Stimulated activated CD4-positive, alpha-beta T cell treated with anti-CD3 and anti-CD28 coated beads, Interleukin-2, amount 100 ng/mL, for 4 hours (primary cell): ENCODE measurements around the gene GLOD4.
"Not testable (repeated sequence)": the region's sequence is repeated elsewhere in the genome, so short reads cannot be mapped to it uniquely, and the experiment has no call there.

Source experiments
- DNase-seq: peaks from one replicate; pipeline ENCODE4 v3.0.0-alpha.2; 2020; ENCODE audit warnings: low read depth

GLOD4 gene

GRCh38 chr17:781805-782731 lies at the start of gene GLOD4, which contains the start of gene MRM3:
TSS of gene GLOD4 (minus strand) at chr17:782280. CDS start at chr17:782255, 25 bp downstream.
TSS of gene MRM3 (plus strand) at chr17:782353. CDS start at chr17:782379, 26 bp downstream.
- DNase-seq = peak; percentile 91

GRCh38 chr17:830950-831349 lies 48.9 kb upstream of the GLOD4 start:
- DNase-seq = no peak

GRCh38 chr17:830381-830780 lies 48.3 kb upstream of the GLOD4 start:
- DNase-seq = no peak

- DNase-seq = not testable (repeated sequence)
Measured at GRCh38 chr17:829614-830013, 47.5 kb upstream of the GLOD4 start.

- DNase-seq = no peak
Measured at GRCh38 chr17:828761-829160, 46.7 kb upstream of the GLOD4 start.

GRCh38 chr17:826778-827177 lies 44.7 kb upstream of the GLOD4 start:
- DNase-seq = no peak

- no peak for DNase-seq
Measured at GRCh38 chr17:825216-825615, 43.1 kb upstream of the GLOD4 start.

- no peak for DNase-seq
Measured at GRCh38 chr17:824378-824777, 42.3 kb upstream of the GLOD4 start.

GRCh38 chr17:823501-823902 lies 41.4 kb upstream of the GLOD4 start:
- no peak for DNase-seq

GRCh38 chr17:819251-819650 lies 37.2 kb upstream of the GLOD4 start:
- no peak for DNase-seq

- no peak for DNase-seq
Measured at GRCh38 chr17:814371-814770, 32.3 kb upstream of the GLOD4 start.

- DNase-seq = no peak
Measured at GRCh38 chr17:812638-813204, 30.6 kb upstream of the GLOD4 start.

- no peak for DNase-seq
Measured at GRCh38 chr17:811051-811784, 29.1 kb upstream of the GLOD4 start.

GRCh38 chr17:807523-808294 lies 25.6 kb upstream of the GLOD4 start:
- no peak for DNase-seq

GRCh38 chr17:806781-807522 lies 24.9 kb upstream of the GLOD4 start:
- no peak for DNase-seq

GRCh38 chr17:806346-806745 lies 24.3 kb upstream of the GLOD4 start:
- DNase-seq = no peak

- not testable (repeated sequence) for DNase-seq
Measured at GRCh38 chr17:805886-806285, 23.8 kb upstream of the GLOD4 start.

- no peak for DNase-seq
Measured at GRCh38 chr17:804541-805435, 22.7 kb upstream of the GLOD4 start.

GRCh38 chr17:802901-803881 lies 21.1 kb upstream of the GLOD4 start:
- DNase-seq = no peak
